GM21360 (cell line): ENCODE results near the gene MAP7D1.
A peak's percentile ranks its signal among the peaks of the same experiment; 100 is the strongest.

Experiments used
- ATAC-seq: cut with Tn5 transposase; IDR thresholded peaks from one replicate; pipeline ENCODE4 v1.9.1; 2021; ENCODE audit warnings: mild to moderate bottlenecking, moderate library complexity; ENCODE audit not compliant: unreplicated experiment

Gene MAP7D1

DNA sequence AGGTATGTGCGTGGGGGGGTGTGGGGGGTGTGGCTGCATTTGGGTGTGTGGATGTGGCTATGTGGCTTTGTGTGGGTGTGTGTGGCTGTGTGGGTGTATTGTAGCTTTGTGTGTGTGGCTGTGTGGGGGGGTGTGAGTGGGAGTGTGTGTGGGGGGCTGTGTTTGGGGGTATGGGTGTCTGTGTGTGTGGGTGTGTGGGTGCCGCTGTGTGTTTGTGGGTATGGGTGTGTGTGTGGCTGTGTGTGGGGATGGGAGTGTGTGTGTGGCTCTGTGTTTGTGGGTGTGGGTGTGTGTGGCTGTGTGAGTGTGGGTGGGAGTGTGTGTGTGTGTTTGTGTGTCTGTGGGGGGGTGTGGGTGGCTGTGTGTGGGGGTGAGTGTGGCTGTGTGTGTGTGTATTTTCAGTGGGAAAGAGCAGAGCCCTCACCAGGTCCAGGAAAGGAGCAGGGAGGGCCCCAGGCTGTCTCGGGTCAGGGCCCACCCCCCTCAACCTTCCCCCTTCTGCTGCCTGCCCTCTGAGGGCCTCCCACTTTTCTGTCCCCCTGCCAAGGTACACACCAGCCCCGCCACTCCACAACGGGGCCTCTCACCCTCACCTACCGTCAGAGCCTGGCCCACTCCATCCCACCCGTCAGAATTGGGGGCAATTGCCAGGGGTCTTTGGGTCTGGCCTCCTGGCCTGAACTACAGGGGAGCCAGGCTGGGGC, 29.0 kb upstream of the MAP7D1 start:
- ATAC-seq: no peak

GRCh38 chr1:36128126-36128904, 27.6 kb upstream of the MAP7D1 start:
- no peak for ATAC-seq

- no peak for ATAC-seq
Observed at GRCh38 chr1:36128905-36129206, 27.1 kb upstream of the MAP7D1 start.

- no peak for ATAC-seq
Observed at GRCh38 chr1:36132029-36132428, 23.9 kb upstream of the MAP7D1 start.

DNA sequence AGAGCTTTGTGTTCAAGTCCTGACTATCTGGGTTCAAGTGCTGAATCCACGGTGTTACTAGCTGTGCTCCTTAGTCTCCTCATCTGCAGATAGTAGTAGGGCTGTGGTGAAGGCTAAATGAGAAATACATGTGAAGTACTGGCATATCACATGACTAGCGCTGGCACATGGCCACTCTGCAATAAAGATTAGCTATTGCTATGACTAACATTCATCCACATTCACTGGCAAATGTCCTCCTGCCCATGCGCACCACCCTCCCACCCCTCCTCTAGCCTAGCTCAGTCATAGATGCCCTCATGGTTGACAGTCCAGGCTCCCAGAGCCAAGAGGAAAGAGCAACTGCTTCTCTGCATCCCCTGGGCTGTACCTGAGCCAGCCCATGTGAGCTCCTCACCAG, 22.5 kb upstream of the MAP7D1 start:
- ATAC-seq: no peak

GRCh38 chr1:36134031-36134430, 21.9 kb upstream of the MAP7D1 start:
- no peak for ATAC-seq

DNA sequence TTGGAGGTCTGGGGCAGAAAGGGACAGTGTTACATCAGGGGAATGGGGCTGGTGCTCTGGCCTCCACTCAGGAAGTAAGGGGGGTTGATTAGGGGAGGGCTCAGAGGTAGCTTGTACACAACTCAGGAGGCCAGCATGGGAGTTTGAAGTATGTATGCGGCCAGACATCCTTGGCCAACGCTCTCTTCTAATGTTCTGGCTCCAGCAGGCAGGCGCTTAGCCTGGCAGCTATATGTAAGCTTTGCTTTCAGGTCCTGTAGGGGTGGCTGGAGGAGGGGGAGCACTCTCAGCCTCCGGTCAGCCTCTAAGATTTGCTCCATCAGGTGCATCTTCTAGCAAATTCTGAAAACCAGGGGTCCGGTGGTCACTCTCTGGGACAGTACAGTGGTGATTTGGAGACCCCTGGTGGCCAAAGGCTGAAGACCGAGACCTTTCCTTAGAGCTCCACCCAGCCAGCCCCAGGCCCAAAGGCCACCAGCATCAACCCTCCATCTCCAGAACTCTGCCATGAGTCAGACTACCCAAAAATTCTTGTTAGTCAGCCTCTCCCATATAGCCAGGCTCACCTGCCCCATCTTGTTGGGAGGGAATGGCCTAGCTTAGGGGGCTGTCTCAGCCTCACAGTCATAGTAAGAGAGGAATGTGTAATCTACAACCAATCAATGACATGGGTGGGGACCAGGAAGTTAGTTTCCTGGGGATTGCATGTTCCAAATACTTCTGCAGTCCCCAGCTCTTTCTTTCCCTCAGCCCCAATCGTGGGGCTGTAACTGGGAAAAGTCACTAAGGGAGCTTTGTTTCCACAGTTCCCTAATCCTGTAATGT, 21.2 kb upstream of the MAP7D1 start:
- ATAC-seq: no peak

DNA sequence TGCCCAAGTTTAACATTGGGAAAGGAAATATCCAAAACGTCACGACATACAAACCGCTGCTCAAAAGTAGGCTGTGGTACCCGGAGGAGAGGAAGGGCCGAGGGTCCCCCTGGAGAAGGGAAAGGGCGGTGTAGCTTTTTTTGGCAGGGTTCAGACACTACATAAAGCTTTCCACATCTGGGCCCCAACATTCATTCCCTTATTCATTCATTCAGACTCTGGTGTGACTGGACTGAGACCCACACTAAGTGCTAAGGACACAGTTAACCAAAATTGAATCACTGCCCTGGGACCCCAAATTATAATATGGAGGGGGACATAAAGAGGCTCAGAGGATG, 20.7 kb upstream of the MAP7D1 start:
- ATAC-seq: no peak

DNA sequence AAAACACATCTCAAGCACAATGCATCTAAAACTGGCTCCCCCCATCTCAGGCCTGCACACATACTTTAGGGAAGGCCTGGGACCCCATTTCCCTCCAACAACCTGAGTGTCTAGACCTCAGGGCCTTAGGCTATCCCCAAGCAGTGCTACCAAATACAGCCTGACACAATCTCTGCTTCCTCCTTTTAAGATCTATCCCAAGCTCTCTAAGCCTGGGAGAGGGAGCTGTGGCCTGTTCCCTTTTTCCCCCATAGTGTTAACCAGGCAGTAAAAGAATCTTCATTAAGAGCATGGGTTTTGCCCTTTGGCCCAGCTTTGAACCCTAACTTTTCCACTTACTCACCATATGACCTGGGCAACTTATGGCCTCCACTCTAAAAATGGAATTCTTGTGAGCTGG, 20.2 kb upstream of the MAP7D1 start:
- ATAC-seq: no peak

GRCh38 chr1:36136535-36136934, 19.4 kb upstream of the MAP7D1 start:
- ATAC-seq: no peak

DNA sequence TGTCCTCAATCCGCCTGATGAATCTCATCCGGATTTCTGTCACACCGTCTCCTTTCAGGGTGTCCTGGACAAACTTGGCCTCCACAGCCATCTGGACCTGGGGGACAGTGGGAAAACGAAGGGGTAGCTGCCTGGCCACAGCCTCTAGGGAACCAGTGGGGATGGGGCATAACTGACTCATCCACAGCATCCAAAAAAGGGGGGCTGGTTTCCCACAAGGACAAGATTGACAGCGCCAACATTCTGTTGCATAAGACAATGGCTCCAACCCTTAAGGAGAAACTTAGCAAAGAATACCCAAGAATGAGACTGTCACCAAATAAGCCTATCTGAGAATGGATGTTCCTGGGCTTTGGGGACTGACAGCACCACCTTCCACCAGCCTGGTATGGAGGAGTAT, 18.7 kb upstream of the MAP7D1 start:
- no peak for ATAC-seq

GRCh38 chr1:36137776-36138175, 18.2 kb upstream of the MAP7D1 start:
- no peak for ATAC-seq

GRCh38 chr1:36139521-36139920, 16.4 kb upstream of the MAP7D1 start:
- ATAC-seq: no peak

- no peak for ATAC-seq
Observed at GRCh38 chr1:36142121-36142520, 13.8 kb upstream of the MAP7D1 start.

DNA sequence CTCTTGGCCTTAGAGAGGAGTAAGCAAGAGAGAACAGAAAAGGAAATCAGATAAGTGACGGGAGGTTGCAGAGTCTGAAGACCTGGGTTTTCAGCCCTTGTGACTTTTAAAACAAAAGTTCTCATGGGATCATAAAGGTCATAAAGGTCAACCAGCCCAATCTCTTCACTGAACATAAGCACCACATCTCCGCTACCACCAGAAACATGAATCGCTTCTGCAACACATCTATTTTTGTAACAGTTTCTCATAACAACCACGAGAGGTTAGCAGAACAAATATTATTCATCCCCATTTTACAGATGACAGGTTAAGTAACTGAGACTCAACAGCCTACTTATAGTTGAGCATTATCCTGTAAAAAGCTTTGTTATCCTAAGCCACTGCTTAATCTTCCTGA, 12.5 kb upstream of the MAP7D1 start:
- ATAC-seq: no peak

DNA sequence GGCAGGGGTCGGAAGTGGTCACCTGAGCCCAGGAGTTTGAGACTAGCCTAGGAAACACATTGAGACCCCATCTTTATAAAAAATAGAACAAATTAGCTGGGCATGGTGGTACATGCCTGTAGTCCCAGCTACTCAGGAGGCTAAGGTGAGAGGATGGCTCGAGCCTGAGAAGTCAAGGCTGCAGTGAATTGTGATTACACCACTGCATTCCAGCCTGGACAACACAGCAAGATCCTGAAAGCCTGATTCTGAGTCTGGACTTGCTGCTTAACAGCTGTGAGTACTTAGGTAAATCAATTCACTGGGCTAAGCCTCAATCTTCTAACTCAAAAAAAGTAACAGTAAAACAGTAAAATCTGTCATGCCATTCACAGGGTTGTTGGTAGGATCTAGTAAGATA, 11.5 kb upstream of the MAP7D1 start:
- no peak for ATAC-seq

GRCh38 chr1:36148821-36149236, 7.1 kb upstream of the MAP7D1 start:
- no peak for ATAC-seq

- ATAC-seq: peak; percentile 85
Observed at GRCh38 chr1:36149237-36149972, 6.6 kb upstream of the MAP7D1 start, which contains the start of gene TRAPPC3. Gene TRAPPC3, minus strand, starts transcription at chr1:36149486. Its CDS starts 108 bp downstream, at chr1:36149378.

DNA sequence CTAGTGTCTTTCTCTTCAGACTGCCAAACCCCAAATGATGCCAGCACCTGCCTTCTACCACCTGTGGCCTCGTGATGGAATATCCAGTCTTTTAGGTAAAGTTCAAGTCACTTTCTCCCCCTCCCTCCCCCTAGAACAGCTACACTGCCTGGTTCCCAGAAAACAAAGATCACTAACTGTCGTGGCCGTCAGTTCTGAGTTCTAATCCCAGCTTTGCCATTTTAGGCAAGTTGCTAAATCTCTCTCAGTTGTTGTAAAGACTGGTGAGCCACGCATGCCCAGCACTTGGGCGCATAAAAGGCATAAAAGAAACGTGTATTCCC, 6.0 kb upstream of the MAP7D1 start:
- ATAC-seq: no peak

DNA sequence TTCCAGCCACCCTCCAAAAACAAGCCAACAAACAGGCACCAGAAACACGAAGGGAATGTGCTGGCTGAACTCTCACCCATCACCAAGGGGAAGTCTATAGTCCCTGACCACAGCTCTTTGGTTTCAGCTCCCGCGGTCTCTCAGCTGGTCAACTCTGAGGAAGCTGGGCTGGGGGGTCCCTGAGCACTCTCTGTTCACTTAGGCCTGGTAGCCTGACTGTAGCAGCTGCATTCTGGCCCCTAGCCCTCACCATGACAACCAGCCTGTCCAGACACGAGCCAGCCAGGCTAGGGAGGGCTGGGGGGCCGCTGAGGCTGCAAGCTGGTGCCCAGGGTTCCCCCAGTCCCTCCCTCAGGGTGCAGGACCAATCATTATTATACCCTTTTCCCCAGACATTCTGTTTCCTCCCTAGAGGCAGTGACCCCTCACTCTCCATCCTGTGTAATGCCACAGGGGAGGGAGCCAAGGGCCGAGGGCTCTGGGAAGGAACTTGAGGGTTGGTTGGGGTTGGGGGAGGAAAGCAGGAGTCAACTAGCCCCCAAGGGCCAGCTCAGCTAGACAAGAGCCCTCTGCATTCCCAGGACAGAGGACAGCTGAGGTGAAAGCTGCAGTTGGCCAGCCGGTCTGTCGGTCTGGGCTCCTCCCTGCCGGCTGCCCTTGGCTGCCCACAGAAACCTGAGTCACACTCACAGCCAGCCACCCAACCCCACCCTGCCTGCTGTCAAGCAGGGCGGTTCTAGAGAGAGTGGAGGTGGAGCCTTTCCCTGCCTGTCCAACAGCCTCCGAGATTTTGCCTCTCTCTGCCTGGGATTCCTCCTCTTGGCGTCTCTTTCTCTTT, 5.4 kb upstream of the MAP7D1 start:
- peak; percentile 38 for ATAC-seq
